Ishikawa (cell line): ENCODE data around the gene RNF213.

ENCODE experiments used
- CEBPB ChIP-seq: IDR thresholded peaks from 2 replicates; pipeline ENCODE4 v1.6.1; 2012
- CREB1 ChIP-seq: IDR thresholded peaks from 2 replicates; pipeline ENCODE4 v1.6.1; 2012; ENCODE audit warnings: low read depth
- EGR1 ChIP-seq: IDR thresholded peaks from 2 replicates; pipeline ENCODE4 v1.6.1; 2012
- EP300 ChIP-seq: IDR thresholded peaks from 2 replicates; pipeline ENCODE4 v1.6.1; 2012; ENCODE audit warnings: borderline replicate concordance
- FOXM1 ChIP-seq: IDR thresholded peaks from 2 replicates; pipeline ENCODE4 v1.6.1; 2012; ENCODE audit warnings: low read depth, borderline replicate concordance
- NFIC ChIP-seq: IDR thresholded peaks from 2 replicates; pipeline ENCODE4 v1.6.1; 2012
- RAD21 ChIP-seq: IDR thresholded peaks from 2 replicates; pipeline ENCODE4 v1.6.1; 2012; ENCODE audit warnings: low read depth
- TAF1 ChIP-seq: IDR thresholded peaks from 2 replicates; pipeline ENCODE4 v1.6.1; 2012; ENCODE audit warnings: low read depth, mild to moderate bottlenecking
- TCF12 ChIP-seq: IDR thresholded peaks from 2 replicates; pipeline ENCODE4 v1.6.1; 2012; ENCODE audit warnings: low read depth
- TEAD4 ChIP-seq: IDR thresholded peaks from 2 replicates; pipeline ENCODE4 v1.6.1; 2012
- YY1 ChIP-seq: IDR thresholded peaks from 2 replicates; pipeline ENCODE4 v1.6.1; 2012; ENCODE audit warnings: low read depth
- ZBTB7A ChIP-seq: IDR thresholded peaks from 2 replicates; pipeline ENCODE4 v1.6.1; 2012; ENCODE audit warnings: low read depth
- TF ChIP-seq, protein P1 (sequence below): IDR thresholded peaks from 2 replicates; pipeline ENCODE4 v1.6.1; 2012; ENCODE audit warnings: low read depth, mild to moderate bottlenecking
- TF ChIP-seq, protein P2 (sequence below): IDR thresholded peaks from 2 replicates; pipeline ENCODE4 v1.6.1; 2012
- TF ChIP-seq, protein P3 (sequence below): IDR thresholded peaks from 2 replicates; pipeline ENCODE4 v1.6.1; 2012

The RNF213 gene

DNA sequence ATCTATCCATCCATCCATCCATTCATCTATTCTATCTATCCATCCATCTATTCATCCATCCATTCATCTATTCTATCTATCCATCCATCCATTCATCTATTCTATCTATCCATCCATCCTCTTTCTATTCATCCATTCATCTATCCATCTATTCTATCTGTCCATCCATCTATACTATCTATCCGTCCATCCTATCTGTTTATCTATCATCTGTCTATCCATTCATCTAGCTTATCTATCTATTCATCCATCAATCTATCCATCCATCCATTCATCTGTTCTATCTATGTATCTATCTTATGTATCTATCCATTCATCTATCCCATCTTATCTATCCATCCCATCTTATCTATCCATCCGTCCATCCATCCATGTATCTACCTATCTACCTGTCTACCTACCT is 8.8 kb downstream of the RNF213 start:
- TF ChIP-seq NFIC = no peak
- no peak for TF ChIP-seq RAD21
- no peak for TF ChIP-seq ZBTB7A
- TF ChIP-seq, protein P1, sequence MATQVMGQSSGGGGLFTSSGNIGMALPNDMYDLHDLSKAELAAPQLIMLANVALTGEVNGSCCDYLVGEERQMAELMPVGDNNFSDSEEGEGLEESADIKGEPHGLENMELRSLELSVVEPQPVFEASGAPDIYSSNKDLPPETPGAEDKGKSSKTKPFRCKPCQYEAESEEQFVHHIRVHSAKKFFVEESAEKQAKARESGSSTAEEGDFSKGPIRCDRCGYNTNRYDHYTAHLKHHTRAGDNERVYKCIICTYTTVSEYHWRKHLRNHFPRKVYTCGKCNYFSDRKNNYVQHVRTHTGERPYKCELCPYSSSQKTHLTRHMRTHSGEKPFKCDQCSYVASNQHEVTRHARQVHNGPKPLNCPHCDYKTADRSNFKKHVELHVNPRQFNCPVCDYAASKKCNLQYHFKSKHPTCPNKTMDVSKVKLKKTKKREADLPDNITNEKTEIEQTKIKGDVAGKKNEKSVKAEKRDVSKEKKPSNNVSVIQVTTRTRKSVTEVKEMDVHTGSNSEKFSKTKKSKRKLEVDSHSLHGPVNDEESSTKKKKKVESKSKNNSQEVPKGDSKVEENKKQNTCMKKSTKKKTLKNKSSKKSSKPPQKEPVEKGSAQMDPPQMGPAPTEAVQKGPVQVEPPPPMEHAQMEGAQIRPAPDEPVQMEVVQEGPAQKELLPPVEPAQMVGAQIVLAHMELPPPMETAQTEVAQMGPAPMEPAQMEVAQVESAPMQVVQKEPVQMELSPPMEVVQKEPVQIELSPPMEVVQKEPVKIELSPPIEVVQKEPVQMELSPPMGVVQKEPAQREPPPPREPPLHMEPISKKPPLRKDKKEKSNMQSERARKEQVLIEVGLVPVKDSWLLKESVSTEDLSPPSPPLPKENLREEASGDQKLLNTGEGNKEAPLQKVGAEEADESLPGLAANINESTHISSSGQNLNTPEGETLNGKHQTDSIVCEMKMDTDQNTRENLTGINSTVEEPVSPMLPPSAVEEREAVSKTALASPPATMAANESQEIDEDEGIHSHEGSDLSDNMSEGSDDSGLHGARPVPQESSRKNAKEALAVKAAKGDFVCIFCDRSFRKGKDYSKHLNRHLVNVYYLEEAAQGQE = no peak
- no peak for TF ChIP-seq EGR1
- TF ChIP-seq, protein P2, sequence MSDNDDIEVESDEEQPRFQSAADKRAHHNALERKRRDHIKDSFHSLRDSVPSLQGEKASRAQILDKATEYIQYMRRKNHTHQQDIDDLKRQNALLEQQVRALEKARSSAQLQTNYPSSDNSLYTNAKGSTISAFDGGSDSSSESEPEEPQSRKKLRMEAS = no peak
- TF ChIP-seq CEBPB = no peak
- no peak for TF ChIP-seq CREB1
- TF ChIP-seq YY1 = no peak
- TF ChIP-seq EP300 = no peak
- no peak for TF ChIP-seq TEAD4
- TF ChIP-seq FOXM1 = no peak
- TF ChIP-seq TCF12 = no peak

DNA sequence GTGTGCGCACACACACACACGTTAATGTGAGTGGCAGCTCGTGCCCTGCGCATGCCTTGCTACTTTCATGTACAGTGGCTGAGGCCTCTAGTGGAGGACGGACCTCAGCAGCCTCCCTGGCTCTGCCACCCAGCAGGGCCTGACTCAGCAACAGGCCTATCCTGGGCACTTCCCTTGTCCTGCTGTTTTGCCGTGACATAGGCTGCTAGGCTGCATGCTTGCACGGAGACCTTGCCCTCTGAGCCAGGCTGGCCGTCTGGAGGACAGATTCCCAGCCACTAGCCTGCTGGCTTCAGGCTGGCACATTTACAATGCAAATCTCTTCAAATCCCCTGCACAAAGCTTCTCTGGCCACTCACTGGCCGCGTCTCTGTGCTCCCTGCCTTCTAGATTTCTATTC is 9.5 kb downstream of the RNF213 start:
- TF ChIP-seq TEAD4 = no peak
- TF ChIP-seq, protein P2 = no peak
- TF ChIP-seq NFIC = no peak

DNA sequence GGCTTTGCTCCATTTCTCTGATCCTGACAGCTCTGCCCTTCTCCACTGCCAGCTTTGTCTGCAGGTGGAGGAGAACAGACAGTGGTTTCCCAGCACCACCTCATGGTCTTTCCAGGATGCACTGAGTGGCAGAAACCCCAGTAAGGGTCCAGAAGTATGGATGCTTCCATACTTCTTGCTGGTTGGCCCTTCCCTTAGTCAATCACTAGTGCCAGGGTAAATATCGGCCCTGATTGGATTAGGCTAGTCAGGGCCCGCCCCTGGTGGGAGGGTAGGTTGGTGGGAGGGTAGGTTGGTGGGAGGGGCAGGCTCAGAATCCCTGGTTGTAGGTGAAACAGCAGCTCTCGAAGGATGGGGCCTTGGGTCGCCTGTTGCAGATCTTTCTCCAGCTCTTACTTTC is 10.2 kb downstream of the RNF213 start:
- no peak for TF ChIP-seq NFIC
- no peak for TF ChIP-seq TCF12
- TF ChIP-seq FOXM1 = no peak
- TF ChIP-seq, protein P3, sequence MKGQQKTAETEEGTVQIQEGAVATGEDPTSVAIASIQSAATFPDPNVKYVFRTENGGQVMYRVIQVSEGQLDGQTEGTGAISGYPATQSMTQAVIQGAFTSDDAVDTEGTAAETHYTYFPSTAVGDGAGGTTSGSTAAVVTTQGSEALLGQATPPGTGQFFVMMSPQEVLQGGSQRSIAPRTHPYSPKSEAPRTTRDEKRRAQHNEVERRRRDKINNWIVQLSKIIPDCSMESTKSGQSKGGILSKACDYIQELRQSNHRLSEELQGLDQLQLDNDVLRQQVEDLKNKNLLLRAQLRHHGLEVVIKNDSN = no peak

DNA sequence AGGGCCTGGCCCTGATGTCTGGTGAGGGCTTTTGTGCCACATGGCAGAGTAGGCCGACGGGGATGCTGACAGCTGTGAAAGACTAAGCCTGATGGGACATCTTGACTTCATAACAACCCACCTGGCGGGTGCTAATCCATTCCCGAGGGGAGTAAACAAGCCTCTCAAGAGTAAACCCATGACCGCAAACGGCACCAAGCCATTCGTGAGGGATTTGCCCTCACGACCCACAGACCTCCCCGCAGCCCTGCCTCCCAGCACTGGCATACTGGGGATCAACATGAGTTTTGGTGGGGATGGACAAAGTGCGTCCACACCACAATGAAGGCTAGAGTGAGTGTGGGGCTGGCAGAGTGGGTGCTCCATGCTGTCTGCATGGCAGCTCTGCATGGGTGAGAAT is 11.7 kb downstream of the RNF213 start:
- TF ChIP-seq TAF1 (no peak), RAD21 (no peak), ZBTB7A (no peak), FOXM1 (no peak), TEAD4 (no peak), NFIC (no peak), EP300 (no peak)
- TF ChIP-seq, protein P2 = no peak
- TF ChIP-seq, protein P1 = no peak

DNA sequence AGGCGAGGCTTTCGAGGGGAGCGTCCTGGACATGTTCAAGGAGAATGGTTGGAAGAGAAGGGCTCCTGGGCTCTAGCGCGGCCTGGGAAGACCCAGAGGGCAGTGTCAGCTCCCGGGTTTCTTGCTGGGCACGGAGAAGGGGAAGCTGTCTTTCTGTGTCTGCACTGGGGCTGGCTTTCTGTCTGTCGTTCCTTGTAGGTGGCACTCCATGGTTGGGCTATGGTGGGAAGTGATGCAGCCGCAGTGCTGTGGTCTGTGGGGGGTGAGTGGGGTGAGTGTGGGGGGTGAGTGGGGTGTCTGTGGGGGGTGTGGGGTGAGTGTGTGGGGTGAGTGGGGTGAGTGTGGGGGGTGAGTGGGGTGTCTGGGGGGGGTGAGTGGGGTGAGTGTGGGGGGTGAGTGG is 13.7 kb downstream of the RNF213 start:
- TF ChIP-seq EP300 (no peak), NFIC (no peak), YY1 (no peak), EGR1 (no peak), CEBPB (no peak), CREB1 (no peak), FOXM1 (no peak), ZBTB7A (no peak), RAD21 (no peak), TAF1 (no peak), TEAD4 (no peak), TCF12 (no peak)
- TF ChIP-seq, protein P3 = no peak
- TF ChIP-seq, protein P1 = no peak
- TF ChIP-seq, protein P2 = no peak
